HT1080 (cell line): ENCODE data around the gene LRRN2. TPM values are rescaled to one million over a fixed set of nuclear protein-coding genes. Genes with fewer than 3 reads are reported as not detected.
"Not testable (repeated sequence)": the region's sequence is repeated elsewhere in the genome, so short reads cannot be mapped to it uniquely, and the experiment has no call there.

Experiments
- DNase-seq: peaks from one replicate; pipeline ENCODE4 v3.0.0-alpha.2; 2015; ENCODE audit warnings: low read depth
- total RNA-seq: library from RNA; depleted of rRNA; stranded (reverse); fragments of >200 nt; shearing (Covaris generic); gene quantifications from 2 replicates; pipeline ENCODE4 v1.2.3, GENCODE V29; 2014

LRRN2 gene
- total RNA-seq, 1 experiment from 2014 or later: 0.06 TPM

DNA sequence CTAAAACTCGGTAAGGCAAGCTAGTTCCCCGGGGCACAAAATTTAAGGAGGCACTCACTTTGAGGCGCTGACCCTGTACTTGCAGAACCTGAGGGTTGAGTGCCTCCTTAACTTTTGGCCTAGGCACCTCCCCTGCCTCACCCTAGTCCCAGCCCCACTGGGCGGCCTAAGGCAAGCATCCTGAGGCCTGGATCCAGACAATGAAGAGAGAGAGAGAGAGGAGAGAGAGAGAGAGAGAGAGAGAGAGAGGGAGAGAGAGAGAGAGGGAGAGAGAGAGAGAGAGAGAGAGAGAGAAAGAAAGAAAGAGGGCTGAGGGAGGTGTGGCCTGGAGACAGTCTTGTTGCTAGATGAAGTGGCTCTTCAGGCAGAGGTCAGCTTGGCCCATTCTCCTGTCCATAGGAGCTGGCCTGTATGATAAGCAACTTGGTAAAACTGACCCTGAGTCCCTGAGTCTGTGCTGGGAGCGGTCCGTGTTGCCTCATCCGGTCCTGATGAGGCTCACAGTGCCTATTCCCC is 7.4 kb upstream of the LRRN2 start:
- no peak for DNase-seq

DNA sequence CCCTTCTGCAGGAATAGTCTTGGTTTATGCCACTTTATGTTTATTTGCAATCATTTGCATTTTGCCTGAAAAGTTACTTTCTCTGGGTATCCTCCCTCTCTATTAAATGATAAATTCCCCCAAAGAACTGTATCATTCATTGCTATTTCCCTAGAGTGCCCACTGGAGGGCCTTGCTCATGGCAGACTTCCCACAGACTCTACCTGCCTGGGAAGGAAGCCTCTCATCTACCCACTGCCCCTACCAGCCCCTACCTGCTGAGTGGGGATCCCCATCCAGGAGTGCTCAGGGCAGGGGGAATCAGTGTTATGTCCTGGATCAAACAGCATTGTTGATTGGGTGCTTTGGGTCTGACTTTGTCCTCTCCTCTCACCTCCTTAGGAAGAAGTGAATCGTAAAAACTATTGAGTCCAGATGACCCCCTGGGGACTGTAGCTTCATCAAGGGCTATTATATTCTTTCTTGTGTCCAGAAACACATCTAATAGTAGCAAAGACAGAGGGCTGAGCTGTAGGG is 6.8 kb upstream of the LRRN2 start:
- DNase-seq: no peak

DNA sequence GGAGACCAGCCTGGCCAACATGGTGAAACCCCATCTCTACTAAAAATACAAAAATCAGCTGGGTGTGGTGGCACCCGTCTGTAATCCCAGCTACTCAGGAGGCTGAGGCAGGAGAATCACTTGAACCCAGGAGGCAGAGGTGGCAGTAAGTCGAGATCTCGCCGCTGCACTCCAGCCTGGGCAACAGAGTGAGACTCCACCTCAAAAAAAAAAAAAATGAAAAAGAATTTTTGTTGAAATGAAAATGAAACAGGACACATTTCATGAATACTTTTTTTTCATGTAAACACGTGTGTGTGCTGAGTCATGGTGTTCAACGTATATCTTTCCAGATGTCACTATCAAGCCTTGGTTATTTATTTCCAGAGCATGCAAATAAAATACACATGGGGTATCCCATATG is 5.8 kb upstream of the LRRN2 start:
- not testable (repeated sequence) for DNase-seq

DNA sequence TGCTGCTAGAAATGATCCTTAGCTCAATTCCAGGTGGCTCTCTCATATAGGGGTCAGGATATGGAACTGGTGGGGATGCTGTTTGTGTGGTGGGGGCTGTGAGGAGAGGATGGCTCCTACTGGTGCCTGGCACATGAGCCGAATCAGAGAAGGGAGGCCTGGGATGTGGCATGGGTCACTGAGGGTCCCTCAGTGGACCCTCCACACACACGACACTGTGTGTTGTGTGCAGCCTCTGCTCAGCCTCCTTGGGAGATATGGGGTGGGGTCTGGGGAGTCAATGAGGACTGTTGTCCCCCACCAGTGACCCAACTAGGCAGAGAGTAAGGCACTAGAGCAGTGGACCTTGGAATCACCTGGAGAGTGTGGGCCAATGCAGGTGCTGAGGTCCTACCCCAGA is 3.2 kb upstream of the LRRN2 start:
- no peak for DNase-seq

DNA sequence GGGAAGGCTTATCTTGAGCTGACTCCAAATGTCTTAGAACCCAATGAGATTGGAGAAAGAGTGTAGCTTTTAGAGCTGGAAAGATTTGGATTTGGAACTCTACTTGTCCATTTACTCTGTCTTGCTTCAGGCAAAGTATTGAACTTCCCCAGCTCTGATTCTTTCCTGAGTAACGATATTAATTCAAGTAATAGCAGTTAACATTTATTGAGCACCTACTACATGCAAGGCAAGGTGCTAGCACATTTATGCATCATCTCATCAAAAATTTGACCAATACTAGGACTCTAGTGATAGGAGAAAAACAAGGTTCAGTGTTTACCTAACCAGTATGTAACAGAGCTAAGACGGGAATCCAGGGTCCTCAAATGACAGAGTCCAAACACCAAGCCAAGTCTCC is 2.5 kb upstream of the LRRN2 start:
- no peak for DNase-seq

DNA sequence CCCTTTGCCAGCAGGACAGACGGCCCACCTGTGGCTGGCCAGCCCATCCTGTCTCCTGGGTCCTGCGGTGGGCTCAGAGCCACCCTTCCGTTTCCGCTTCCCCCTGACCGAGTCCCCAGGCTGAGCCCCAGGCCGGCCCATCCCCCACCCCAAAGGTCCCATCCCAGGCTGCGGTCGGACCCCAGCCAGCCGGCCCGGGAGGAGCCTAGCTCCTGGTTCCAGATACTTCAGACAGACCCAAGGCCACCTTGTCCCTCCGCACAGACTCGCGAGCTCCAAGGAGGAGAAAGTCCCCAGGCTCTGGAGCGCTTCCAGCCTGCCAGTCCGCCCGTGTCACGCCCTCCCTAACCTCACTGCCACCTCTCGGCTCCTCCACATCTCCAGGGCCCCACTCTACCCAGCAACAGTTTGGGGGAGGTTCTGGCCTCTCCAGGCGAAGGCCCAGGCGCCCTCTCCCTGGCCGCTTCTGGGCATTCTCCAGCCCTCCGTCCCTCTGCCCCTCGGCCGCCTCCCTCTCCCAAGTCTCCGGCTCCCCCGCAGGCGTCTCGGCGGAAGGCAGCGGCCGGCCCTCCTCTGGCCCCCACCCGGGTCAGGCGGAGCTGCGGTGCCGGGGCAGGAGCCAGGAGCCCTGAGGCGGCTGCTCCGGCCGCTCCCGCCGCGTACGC is 835 bp downstream of the LRRN2 start:
- no peak for DNase-seq

DNA sequence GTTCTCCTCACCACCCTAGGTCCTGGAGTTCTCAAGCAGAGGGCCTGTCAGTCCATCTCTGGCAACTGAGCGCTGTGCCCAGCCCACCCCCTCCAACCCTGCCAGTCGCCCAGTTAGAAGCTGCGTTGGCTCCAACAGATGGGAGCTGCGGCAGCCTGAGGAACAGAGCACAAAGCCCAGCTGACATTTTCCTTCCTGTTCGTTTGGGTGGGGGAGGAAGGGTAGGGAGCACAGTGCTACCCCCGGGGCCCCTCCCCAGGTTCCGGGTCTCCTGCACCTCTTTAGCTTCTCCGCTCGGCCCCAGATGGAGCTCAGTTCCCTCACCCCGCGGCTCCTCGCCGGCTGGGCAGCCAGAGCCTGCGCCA is 1.4 kb downstream of the LRRN2 start:
- DNase-seq: no peak

DNA sequence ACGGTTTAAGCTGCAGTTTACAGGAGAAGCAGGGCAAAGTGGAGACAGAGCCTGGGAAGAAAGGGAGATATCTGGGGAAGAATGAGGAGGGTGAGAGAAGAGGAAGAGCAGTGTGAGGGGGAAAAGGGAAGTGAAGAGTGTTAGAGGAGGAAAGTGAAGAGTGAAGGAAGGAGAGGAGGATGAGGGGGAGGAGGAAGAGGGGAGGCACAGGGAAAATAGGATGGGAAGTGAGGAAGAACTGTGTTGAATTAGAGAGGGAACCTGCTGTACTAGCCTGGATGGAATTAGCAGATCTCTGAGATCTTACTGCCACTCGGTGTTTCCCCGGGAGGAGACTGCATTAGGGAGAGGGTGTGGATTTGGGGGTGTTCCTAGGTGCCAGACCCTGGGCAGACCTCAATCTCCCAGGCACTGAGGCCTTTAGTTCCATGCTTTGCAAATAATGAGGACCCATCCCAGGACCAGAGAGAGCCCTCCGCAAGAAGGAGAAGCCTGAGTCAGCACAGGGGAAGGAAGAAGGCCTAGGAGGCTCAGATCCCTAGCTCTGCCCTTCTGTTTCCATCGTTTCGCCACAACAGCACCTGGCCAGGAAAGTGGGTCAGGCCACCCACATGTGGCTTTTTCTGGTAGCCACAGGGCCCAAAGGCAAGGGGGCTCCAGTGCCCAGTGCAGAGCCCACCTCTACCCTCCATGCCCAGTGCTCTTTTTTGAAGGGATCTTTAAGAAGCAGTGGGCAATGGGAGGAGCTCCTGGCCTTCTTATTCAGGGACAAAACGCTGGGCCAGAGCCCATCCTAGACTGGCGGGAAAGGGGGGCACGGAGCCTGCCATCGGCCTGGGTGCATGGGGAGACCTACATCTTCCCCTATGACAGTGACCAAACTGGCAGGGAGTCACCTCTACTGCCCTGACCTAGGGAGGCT is 2.0 kb downstream of the LRRN2 start:
- no peak for DNase-seq

DNA sequence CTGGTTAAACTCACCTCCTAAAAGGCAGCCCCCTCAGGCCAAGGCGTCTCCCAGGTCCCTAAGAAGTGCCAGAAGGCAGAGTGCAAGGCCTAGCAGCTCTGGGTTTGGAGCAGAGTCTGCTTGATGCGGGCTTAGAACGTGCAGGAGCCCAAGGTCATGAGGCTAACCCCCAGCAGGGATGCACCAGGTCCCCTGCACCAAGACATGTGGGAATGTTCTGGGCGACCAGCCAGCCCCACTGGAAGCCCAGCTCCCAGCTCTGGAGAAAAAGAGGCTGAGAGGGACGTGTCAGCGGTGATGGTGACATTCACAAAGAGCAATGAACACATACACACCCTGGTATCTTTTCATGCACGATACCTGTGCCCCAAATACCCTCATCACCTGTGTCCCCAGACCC is 5.1 kb downstream of the LRRN2 start:
- DNase-seq: no peak

DNA sequence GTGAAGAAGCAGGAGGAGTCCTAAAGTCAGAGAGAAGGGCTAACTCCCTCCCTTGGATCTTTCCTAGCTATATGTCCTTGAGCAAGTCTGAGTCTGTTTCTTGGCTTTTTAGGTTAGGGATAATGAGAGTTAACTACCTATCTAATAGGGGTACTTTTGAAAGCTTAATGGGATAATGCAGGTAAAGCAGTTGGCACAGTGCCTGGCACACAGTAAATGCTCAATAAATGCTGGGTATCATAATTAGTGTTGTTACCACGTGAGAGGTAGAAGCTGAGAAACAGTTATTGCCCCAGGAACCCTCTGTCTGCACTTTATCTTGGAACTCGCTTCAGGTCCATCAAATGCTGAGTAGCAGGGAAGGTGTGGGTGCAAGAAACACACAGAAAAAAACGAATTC is 5.5 kb downstream of the LRRN2 start:
- DNase-seq: no peak

DNA sequence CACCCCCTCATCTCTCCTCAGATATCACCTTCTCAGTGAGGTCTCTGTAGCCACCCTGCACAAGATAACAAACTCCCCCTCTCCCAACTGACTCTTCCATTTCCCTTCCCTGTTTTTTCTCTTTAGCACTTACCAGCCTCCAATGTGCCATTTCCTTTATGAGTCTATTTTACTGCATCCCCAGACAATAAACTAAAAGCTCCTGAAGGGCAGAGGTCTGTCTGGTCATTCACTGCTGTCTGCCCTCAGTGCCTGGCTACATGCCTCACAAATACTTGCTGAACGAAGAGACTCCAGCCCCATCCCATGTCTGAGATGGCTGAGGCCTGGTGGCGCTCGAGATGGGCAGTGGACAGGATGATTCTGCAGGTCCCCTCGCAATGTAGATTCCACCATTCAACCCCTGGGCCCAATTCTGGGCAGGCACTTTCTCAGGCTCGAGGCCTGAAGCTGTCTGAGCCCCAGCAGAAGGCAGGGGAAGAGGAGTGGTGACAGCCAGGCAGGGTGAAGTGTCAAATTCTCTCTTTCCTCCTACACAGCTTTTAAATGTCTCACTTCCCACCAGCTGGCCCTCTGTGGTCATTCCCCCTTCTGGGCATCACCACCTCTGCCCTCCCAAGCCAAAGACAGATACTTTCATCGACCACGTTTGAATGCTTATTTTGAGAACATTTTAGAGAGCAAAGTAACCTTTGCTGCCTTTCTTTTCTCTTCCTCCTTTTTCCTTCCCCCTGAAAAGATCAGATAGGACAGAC is 6.6 kb downstream of the LRRN2 start:
- no peak for DNase-seq

DNA sequence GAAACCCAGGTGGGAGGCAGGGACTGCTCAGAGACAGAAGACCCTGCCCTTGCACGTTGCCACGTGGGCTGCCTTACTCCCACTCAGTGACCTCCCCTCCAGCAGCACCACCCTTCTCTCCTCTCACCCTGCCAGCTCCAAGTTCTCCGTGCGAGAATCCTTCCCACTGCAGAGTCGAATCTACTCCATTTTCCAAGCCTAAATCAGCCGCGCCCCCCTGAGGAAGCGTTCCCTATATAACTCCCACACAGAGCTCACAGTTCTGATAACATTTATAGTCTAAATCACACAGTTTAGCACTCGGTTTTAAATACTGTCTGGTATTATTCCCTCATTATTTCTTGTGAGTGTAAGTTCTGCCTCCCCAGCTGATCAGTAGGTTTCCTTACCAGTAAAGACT is 7.7 kb downstream of the LRRN2 start:
- no peak for DNase-seq

DNA sequence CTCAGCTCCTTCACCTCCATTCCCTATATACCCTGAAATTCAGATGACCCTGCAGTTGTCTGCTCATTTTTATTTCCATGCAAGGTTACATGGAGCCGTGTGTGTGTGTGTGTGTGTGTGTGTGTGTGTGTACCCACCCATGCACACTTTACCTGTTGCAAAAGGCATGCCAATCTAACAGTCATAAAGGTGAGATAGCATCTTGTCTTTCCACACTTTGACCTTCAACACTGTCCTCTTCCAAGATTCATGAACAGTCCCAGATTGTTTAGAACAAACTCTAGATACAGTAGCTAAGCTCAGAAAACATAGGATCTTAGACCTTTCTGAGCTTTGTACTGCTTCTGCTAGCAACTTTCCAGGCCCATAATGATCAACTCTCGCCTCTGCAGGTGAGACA is 9.5 kb downstream of the LRRN2 start:
- DNase-seq: no peak

DNA sequence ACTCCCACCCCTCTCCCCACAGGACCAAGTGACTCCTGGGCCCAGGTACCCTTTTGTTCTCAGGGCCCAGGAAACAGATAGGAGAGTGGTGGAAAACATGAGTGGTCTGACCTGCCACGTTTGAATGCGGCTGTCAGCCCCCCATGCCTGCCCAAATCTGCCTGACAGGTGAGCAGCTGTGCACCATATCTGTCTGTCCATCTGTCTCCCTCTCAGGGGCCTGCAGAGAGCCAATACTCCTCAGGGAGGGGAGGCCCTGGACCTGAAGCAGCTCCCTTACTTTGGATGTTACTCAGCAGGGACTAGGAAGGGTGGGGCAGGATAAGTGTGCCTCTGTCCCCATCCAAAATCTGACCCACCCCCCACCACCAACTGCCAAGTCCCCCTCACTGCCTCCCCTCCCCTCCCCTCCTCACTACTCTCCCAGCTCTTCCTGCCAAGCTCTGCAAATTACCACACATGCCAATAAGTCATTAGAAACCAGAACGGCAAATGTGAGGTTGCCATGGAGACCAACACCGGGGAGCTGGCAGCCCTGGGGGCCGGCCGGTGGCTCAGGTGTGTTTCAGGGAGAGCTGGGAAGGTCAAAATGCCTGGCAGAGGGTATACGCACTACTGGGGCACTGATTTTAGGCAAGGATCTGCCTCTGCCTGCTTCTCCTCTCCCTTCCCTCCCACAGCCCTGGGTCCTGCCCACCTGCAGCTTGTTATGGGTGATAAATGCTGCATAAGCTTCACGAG is 11.5 kb downstream of the LRRN2 start:
- DNase-seq: no peak

DNA sequence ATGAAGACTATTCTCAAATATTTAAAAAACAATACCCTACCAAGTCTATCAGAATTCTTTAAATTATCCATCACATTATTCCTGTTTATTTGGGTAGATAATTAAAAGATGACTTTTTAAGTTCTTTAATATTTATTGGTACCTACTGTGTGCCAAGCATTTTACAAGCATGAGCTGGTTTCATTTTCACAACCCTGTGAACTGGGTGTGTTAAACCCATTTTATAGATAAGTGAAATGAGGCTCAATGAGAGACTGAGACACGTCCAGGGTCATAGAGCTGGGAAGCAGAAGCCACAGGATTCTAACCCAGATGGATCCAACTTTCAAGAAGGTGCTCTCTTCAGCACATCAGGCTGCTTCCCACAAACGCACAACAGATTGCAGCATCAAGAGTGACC is 12.3 kb downstream of the LRRN2 start:
- no peak for DNase-seq

DNA sequence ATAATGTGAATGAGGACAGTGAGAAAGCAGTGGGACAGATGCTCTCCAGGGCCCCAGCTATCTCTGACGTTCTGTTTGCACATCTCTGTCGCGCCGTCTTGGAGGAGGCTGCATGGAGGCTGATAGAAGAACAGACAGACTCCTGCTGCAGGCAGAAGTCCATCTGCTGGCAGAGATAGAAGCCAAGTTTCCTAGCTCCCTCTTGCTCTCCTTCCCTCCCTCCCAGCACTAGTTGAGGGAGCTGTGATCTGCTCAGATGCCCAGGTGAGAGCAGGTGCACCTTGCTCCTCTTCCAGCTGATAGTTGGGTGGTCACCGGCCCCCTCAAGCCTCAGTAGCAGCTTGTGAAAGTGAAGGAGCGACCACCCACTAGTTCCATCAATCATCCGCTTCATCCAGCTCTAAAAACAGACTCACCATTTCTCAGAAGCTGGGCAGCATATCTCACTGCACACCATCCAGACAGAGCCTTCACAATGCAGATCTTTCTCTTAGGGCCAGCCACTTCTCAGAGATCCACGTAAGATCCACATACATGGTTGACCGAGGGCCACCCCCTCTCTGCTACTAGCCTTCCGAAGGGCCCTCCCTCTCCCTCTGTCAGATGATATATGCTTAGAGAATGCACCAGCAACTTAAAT is 12.9 kb downstream of the LRRN2 start:
- no peak for DNase-seq

DNA sequence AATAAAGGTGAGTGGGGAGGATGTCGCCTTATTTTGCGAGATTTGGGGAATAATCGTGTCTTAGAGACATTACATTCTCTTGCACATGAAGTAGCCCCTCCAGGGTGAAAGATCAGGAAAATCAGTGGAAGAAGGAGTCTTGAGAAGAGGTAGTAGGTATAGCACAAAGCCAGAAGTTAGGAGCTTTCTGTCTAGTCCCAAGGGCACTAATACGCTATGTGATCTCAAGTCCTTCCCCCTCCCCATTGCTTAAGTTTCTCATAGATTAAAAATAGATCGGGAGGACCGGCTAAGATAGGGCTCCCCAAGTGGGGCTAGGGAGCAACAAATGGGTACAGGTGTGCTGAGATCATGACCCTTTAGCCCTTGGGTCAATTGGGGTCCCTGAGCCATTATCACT is 13.5 kb downstream of the LRRN2 start:
- no peak for DNase-seq

DNA sequence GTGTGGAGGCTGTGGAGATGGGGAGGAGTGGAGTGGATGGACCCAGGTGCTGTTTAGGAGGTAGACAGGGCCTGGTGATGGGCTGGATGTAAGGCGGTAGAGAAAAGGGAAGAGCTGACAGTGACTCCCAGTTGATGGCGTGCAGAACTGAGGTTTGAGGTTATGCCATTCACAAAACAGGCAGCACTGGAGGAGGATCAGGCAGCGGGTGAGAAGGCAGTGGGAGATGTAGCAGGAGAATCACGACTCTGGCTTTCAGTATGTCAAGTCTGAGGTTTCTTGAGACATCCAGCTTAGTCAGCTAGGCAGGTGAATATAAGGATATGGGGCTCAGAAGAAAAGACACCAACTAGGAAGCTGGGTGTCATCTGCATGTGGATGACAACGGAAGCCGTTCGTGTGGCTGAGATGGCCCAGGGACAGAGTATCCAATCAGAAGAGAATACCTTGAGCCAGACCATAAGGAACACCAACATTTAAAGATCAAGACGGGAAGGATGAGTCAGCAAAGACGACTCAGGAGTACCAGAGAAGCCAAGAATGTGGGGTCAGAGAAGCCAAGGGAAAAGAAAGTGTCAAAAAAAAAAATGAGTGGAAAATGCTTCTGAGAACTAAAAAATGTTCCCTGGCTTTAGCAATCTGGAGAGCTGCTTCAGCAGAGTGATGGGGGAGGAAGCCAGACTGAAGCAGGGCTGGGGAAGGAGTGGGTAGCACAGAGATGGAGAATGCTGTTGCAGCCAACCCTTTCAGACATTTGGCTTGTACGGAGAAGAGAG is 15.2 kb downstream of the LRRN2 start:
- peak; percentile 64 for DNase-seq

DNA sequence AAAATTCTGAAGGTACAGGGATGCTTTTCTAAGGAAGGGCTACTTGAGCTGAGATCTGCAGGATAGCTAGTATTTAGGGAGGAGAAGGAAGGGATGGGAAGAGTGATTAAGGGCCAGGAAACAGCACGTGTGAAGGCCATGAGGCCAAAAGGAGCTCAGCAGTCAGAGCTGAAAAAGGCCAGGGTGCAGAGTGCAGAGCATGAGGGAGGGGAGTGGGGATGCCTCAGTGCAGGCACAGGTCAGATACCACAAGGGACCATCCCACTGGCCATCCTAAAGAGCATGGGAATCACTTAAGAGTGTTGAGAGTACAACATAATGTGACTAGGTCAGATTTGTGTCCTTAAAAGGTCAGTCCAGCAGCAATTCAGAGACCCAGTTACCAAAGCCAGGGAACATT is 16.0 kb downstream of the LRRN2 start:
- DNase-seq: no peak

DNA sequence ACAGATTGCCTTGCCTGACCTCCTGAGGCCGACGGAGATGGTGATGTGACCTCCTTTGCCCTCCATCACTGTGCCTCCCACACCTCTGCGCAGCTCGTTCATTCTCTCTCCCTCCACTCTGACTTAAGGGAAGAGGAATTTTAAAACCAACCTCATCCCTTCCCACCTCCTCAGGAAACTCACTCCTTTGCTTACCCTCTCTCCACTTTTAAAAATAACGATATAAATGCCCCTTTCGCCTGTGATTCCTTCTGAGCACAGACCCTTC is 21.2 kb downstream of the LRRN2 start:
- no peak for DNase-seq
